Measurements from ENCODE around the gene PRTG. TPM values are rescaled to one million over a fixed set of nuclear protein-coding genes. Genes with fewer than 3 reads are reported as not detected.

PRTG gene
- polyA plus RNA-seq, 1 of the 3 experiments (the other 2 are of a cell fraction) = 3.0 TPM

GRCh38 chr15:55700876-55701275 lies 42.1 kb downstream of the PRTG start:
- Histone ChIP-seq H3K9ac (no peak overlapping the region), H3K4me2 (no peak overlapping the region), H2AFZ (ENCODE audit: low read depth) (no peak overlapping the region), H3K4me1 (ENCODE audit: control insufficient read depth in 1 of 2, insufficient read depth in 2 of 2, low read depth in 1 of 2, low read length in 1 of 2) (peaks cover 0 to 5% of the 10 kb centered on the region in 2 experiments; a peak in 2 of 4 replicates), H3K4me3 (ENCODE audit: low read depth in 2 of 2, low read length in 1 of 2) (no peak overlapping the region), H3K27me3 (ENCODE audit: insufficient read depth) (no peaks in the 10 kb centered on the region), H3K9me3 (no peaks in the 10 kb centered on the region), H3K36me3 (replicated peaks in 1 of 2; ENCODE audit: control insufficient read depth in 1 of 2, insufficient read depth in 2 of 2, low read length in 1 of 2) (no peaks in the 10 kb centered on the region), H4K20me1 (ENCODE audit: insufficient read depth) (no peaks in the 10 kb centered on the region; the same call in 1 of the 2 replicates), H3K27ac (ENCODE audit: low read depth in 2 of 2, low read length in 1 of 2) (no peak overlapping the region), H3K79me2 (ENCODE audit: insufficient read depth) (no peaks in the 10 kb centered on the region; the same call in 1 of the 2 replicates), H3F3A (replicated peaks; ENCODE audit: insufficient read depth) (no peaks in the 10 kb centered on the region), H3K9me2 (no peaks in the 10 kb centered on the region; the same call in 1 of the 2 replicates)
- CTCF ChIA-PET = no interaction called here
- POLR2A ChIA-PET = no interaction called here
- no peak for DNase-seq
- WGBS (ENCODE audit: low lambda C conversion rate) = 97% methylated on average over 6 of the region's 6 CpGs
- TF ChIP-seq MXI1 (IDR thresholded peaks at IDR 0.05; ENCODE audit: low read depth, low read length) = no peak
- TF ChIP-seq SIN3A (IDR thresholded peaks at IDR 0.05; ENCODE audit: borderline replicate concordance, low read depth, low read length) = no peak
- no peak for TF ChIP-seq ZBTB33 (IDR thresholded peaks at IDR 0.05; ENCODE audit: borderline replicate concordance, low read depth)
- TF ChIP-seq EP300 (IDR thresholded peaks at IDR 0.05; ENCODE audit: borderline replicate concordance in 1 of 2, low read depth in 1 of 2, low read length in 1 of 2) = no peak
- TF ChIP-seq IRF3 (IDR thresholded peaks at IDR 0.05; ENCODE audit: low read depth, low read length) = no peak
- TF ChIP-seq GABPA (IDR thresholded peaks at IDR 0.05; ENCODE audit: low read depth) = no peak

GRCh38 chr15:55698653-55699052 lies 44.3 kb downstream of the PRTG start:
- Histone ChIP-seq H2AFZ (ENCODE audit: low read depth) (no peak overlapping the region), H3F3A (replicated peaks; ENCODE audit: insufficient read depth) (no peaks in the 10 kb centered on the region), H3K4me3 (ENCODE audit: low read depth in 2 of 2, low read length in 1 of 2) (no peak overlapping the region), H4K20me1 (ENCODE audit: insufficient read depth) (no peaks in the 10 kb centered on the region; the same call in 1 of the 2 replicates), H3K27ac (ENCODE audit: low read depth in 2 of 2, low read length in 1 of 2) (no peak overlapping the region), H3K79me2 (ENCODE audit: insufficient read depth) (no peaks in the 10 kb centered on the region; the same call in 1 of the 2 replicates), H3K9me2 (no peaks in the 10 kb centered on the region; the same call in 1 of the 2 replicates), H3K4me1 (ENCODE audit: control insufficient read depth in 1 of 2, insufficient read depth in 2 of 2, low read depth in 1 of 2, low read length in 1 of 2) (peaks cover 6 to 7% of the 10 kb centered on the region in 2 experiments; a peak in 2 of 4 replicates), H3K9me3 (no peaks in the 10 kb centered on the region; the same call in 1 of the 2 replicates), H3K4me2 (no peak overlapping the region), H3K36me3 (replicated peaks in 1 of 2; ENCODE audit: control insufficient read depth in 1 of 2, insufficient read depth in 2 of 2, low read length in 1 of 2) (no peaks in the 10 kb centered on the region), H3K9ac (no peak overlapping the region), H3K27me3 (ENCODE audit: insufficient read depth) (no peaks in the 10 kb centered on the region)
- DNase-seq = no peak
- POLR2A ChIA-PET = no interaction called here
- CTCF ChIA-PET = interaction anchor here (1.0 kb wide), 1 partner anchor 13 kb away, joined by 3 read pairs; no protein-coding TSS in a partner anchor
- 96% methylated on average over 4 of the region's 4 CpGs for WGBS (ENCODE audit: low lambda C conversion rate)
- TF ChIP-seq RXRA (IDR thresholded peaks at IDR 0.05; ENCODE audit: borderline replicate concordance, low read depth) (no peak), POLR2AphosphoS5 (IDR thresholded peaks at IDR 0.05; ENCODE audit: low read depth, low read length) (no peak), MAX (IDR thresholded peaks at IDR 0.05; ENCODE audit: low read depth) (no peak), RCOR1 (IDR thresholded peaks at IDR 0.05; ENCODE audit: low read length) (no peak), CTCF (IDR thresholded peaks at IDR 0.05) (no peak), ZBTB33 (IDR thresholded peaks at IDR 0.05; ENCODE audit: borderline replicate concordance, low read depth) (no peak), FOSL2 (IDR thresholded peaks at IDR 0.05; ENCODE audit: borderline replicate concordance, low read depth) (no peak), TEAD4 (IDR thresholded peaks at IDR 0.05; ENCODE audit: borderline replicate concordance, insufficient read depth) (no peak), NRF1 (IDR thresholded peaks at IDR 0.05; ENCODE audit: low read depth, low read length) (no peak), SIN3A (IDR thresholded peaks at IDR 0.05; ENCODE audit: borderline replicate concordance, low read depth, low read length) (no peak), REST (IDR thresholded peaks at IDR 0.05; ENCODE audit: low read depth, low read length) (no peak)

All from SK-N-SH (cell line).